ENCODE measurements around the gene TNFRSF17.
"Not testable (repeated sequence)": the region's sequence is repeated elsewhere in the genome, so short reads cannot be mapped to it uniquely, and the experiment has no call there.

TNFRSF17 gene

DNA sequence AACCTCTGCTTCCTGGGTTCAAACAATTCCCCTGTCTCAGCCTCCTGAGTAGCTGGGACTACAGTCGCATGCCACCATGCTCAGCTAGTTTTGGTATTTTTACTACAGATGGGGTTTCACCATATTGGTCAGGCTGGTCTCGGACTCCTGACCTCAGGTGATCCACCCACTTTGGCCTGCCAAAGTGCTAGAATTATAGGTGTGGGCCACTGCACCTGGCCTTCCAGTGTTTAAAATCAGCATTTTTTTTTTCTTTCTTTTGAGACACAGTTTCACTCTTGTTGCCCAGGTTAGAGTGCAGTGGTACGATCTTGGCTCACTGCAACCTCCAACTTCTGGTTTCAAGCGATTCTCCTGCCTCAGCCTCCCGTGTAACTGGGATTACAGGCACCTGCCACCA is 5.3 kb downstream of the TNFRSF17 start:
- not testable (repeated sequence) for DNase-seq (ENCODE audit: low read depth in 1 of 2, low spot score in 1 of 2)

GRCh38 chr16:11972128-11972527 is 7.1 kb downstream of the TNFRSF17 start:
- DNase-seq (ENCODE audit: low read depth in 1 of 2, low spot score in 1 of 2): no peak

GRCh38 chr16:11973070-11973469 is 8.1 kb downstream of the TNFRSF17 start:
- DNase-seq (ENCODE audit: low read depth in 1 of 2, low spot score in 1 of 2): no peak

DNA sequence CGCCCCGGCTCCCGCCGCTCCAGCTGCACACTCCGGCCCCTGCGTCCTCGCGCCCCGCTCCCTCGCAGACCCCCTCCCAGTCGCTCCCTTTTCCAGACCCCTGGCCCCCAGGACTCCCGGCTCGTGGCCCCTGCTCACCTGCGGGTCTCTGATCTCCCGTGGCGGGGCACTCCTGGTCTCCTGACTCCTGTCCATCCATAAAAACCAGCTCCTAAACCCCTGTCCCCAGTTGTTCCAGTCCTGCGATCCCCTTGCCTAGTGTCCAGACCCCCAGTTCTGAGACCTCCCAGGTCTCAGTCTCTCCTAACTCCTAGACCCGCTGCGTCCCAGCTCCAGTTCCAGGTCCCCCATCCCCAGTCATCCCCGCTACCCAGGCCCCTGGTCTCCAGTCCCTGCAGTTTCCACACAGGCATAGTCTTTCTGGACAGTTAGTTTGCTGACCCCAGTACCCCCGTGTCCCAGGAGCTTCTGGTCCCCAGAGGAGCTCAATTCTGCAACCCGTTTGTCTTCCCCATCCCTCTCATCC is 11.9 kb downstream of the TNFRSF17 start:
- DNase-seq (ENCODE audit: low read depth in 1 of 2, low spot score in 1 of 2): no peak

- no peak for DNase-seq (ENCODE audit: low read depth in 1 of 2, low spot score in 1 of 2)
Measured at GRCh38 chr16:11977376-11978041, 12.5 kb downstream of the TNFRSF17 start.

- no peak for DNase-seq (ENCODE audit: low read depth in 1 of 2, low spot score in 1 of 2)
Measured at GRCh38 chr16:11978080-11978479, 13.1 kb downstream of the TNFRSF17 start.

DNA sequence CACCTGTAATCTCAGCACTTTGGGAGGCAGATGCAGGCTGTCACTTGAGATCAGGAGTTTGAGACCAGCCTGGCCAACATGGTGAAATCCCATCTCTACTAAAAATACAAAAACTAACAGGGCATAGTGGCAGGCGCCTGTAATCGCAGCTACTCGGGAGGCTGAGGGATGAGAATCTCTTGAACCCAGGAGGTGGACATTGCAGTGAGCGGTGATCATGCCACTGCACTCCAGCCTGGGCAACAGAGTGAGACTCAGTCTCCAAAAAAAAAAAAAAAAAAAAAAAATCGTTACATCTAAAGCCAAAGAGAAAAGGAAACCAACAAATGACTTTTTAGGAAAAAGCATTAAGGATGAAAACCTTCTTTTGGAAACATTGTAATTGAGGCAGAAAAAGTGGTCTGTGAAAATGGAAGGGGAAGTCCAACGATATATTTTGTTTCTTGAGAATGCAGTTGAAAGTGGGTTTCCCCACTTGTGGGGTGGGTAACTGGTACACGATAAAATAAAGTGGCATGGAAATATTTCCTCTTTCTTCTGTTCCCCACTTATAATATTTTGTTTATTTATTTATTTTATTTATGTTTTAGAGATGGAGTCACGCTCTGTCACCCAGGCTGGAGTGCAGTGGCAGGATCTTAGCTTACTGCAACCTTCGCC is 14.1 kb downstream of the TNFRSF17 start:
- DNase-seq (ENCODE audit: low read depth in 1 of 2, low spot score in 1 of 2): no peak

- no peak for DNase-seq (ENCODE audit: low read depth in 1 of 2, low spot score in 1 of 2)
Measured at GRCh38 chr16:11980136-11980844, 15.3 kb downstream of the TNFRSF17 start.

GRCh38 chr16:11985250-11985649 is 20.2 kb downstream of the TNFRSF17 start:
- DNase-seq (ENCODE audit: low read depth in 1 of 2, low spot score in 1 of 2): no peak

- no peak for DNase-seq (ENCODE audit: low read depth in 1 of 2, low spot score in 1 of 2)
Measured at GRCh38 chr16:11986521-11987057, 21.6 kb downstream of the TNFRSF17 start.

DNA sequence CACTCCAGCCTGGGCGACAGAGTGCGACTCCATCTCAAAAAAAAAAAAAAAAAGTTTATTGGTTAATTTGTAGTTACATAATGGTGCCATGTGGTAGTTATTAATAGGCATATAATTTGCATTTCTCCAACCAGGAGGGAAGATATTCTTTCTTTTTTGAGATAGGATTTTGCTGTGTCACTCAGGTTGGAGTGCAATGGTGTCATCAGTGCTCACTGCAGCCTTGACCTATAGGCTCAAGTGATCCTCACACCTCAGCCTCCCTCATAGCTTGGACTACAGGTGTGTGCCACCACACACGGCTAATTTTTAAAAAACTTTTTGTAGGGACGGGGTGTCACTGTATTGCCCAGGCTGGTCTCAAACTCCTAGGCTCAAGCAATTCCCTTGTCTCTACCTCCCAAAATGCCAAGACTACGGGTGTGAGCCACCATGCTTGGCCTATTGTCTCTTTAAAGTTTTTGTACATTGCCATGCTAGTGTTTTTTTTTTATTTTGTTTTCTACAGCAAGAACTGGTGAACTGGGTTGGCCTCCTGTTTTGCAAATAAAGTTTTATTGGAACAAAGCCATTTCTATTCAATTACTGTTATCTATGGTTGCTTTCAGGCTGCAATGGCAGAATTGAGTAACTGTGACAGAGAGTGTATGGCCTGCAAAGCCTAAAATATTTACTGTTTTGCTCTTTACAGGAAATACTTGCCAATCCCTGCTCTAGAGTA is 23.4 kb downstream of the TNFRSF17 start:
- no peak for DNase-seq (ENCODE audit: low read depth in 1 of 2, low spot score in 1 of 2)

- DNase-seq (ENCODE audit: low read depth in 1 of 2, low spot score in 1 of 2): no peak
Measured at GRCh38 chr16:11990702-11991390, 25.8 kb downstream of the TNFRSF17 start.

DNA sequence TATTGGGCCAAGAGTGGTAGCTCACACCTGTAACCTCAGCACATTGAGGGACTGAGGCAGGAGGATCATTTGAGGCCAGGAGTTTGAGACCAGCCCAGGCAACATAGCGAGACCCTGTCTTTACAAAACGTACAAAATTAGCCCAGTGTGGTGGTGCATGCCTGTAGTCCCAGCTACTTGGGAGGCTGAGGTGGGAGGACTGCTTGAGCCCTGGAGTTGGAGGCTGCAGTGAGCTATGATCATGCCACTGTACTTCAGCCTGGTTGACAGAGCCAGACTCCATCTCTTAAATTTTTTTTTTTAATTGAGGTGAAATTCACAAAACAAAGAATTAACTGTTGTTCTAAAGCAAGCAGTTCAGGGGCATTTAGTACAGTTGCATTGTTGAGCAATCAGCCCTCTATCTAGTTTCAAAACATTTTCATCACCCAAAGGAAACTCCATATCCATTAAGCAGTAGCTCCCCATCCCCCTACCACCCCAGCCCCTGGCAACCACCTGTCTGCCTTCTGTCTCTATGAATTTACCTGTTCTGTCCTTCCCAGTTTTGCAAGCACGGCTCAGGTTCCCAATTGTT is 27.1 kb downstream of the TNFRSF17 start:
- no peak for DNase-seq (ENCODE audit: low read depth in 1 of 2, low spot score in 1 of 2)

DNA sequence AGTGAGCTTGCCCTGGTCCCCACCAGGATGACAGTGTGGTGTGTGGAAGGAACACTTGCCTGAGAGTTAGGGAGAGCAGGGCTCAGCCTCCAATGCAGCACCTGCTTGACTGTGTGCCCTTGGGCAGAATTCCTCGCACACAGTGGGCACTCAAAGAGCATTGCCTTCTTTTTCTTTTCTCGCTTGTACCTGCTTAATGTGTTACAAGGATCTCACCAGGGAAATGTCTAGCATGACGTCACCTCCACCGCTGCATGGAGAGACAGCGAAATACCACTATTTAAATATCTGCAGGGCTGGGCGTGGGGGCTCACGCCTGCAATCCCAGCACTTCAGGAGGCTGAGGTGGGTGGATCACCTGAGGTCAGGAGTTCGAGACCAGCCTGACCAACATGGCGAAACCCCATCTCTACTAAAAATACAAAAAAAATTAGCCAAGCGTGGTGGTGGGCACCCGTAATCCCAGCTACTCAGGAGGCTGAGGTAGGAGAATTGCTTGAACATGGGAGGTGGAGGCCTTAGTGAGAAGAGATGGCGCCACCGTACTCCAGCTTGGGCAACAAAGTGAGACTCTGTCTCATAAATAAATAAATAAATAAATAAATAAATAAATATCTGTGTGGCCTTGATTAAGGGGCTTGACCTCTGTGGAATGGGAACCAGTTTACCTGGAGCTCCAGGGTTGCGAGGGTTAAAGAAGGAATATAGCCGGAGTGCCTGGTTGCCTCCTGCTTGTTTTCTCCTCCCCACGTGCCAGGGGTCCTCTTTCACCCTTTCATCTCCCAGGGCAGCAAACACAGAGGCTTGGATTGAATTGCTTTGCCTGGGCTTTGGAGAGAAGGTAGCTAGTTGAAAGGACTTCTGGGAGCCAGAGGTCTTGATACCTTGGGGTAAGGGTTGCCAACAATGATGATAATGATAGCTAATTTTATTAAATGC is 27.8 kb downstream of the TNFRSF17 start:
- no peak for DNase-seq (ENCODE audit: low read depth in 1 of 2, low spot score in 1 of 2)

DNA sequence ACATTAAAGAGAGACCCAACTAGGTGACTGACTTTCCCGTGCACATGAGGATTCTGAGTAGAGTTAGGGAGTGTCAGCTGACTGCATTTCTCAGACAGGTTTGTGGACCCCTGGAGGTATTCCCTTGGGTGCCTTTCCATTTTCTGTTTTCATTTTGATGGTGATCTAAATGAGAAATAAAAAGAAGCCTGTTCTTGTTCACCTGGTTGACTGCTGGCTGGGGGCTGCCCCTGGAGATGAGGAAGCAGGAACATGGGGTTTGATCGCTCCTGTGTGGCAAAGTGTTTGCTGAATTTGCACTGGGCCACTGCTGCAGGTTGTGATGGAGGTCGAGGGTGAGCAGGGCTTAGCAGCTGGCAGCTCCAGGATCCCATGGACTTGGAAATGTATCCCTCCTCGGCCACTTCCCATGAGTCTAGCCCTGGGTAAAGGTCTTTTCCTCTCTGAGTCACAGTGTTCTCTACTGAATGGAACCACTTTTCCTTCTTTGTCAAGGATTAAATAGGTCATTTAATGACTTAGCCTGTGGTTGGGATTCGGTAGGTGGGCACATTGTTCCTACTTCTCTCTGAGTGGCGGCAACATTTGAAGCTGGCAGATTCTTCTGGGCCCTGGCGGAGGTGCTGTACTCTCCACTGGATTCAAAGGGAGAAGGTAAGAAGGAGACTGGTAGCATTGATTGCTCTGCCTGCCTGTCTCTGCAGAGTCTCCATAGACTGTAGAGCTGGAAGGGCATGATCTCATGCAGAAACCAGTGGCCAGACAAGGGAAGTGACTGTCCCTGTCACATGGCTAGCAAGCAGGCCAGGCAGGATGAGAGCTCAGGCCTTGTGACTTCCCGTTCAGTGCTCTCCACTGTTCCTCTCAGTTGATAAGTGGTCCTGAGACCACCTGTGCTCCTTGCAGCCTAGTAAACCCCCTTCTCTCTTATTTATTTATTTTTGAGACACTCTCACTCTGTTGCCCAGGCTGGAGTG is 29.4 kb downstream of the TNFRSF17 start:
- no peak for DNase-seq (ENCODE audit: low read depth in 1 of 2, low spot score in 1 of 2)

DNA sequence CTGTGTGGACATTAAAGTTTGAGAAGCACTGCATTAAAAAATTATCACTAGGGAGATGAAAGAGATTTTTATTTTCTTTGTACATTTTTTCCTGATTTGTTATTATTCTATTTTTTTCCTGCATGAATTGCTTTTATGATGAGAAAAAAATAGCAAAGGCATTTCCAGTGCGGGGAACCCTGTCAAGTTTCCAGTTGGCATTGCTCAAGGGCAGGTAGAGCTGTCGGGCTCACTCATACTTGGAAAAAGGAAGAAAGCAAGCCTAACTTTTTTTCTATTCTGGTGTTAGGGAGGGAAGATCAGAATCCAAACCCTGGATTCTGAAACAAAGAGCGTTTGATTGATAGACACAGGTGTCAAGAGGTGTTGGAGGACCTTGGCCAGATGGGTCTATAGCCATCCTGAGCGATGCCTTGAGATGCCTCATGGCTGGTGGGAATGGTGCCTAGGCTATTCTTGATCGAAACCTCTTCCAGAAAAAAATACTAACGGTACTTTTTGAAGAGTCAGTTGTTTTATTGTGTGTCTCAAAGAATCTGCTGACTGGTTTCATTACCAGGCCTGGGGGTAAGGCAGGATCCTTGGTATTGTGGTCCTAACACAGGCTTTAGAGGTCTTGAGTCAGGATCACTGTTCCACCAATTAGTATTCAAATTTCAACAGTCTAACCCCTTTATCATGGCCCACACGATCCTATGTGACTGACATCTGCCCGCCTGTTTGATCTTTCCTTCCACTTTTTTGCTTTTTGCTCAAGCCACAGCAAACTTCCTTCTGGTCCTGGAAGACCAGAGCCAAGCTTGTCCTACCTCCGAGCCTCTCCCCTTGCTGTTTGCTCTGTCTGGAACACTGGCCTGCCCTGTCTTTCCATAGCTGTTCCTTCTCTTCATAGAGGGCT is 31.7 kb downstream of the TNFRSF17 start:
- DNase-seq (ENCODE audit: low read depth in 1 of 2, low spot score in 1 of 2): no peak

DNA sequence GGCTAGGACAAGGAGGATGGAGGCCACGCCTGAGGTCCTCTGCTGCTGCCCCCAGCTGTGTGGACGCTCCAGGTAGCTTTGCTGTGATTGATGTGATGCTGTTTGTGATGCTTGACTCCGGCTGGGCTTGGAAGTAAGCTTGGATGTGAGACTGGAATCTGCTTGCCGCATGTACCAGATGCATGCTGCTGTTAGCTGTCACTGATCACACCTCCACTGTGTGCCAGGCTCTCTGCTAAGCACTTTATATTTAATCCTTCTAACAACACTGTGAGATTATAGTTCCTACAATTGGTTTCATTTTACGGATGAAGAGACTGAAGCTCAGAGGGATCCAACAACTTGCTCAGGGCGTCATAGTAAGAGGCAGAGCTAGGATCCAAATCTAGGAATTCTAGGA is 35.0 kb downstream of the TNFRSF17 start:
- DNase-seq (ENCODE audit: low read depth in 1 of 2, low spot score in 1 of 2): no peak

All from activated CD4-positive, alpha-beta T cell treated with anti-CD3 and anti-CD28 coated beads, Interleukin-2, amount 50 U/mL, for 24 hours (primary cell).